ENCODE results near the gene ENPP3.

- TF ChIP-seq CTCF (conservative IDR thresholded peaks at IDR 0.05; ENCODE audit: low read length): no peak
- TF ChIP-seq EZH2phosphoT487 (IDR thresholded peaks at IDR 0.05; ENCODE audit: borderline replicate concordance, low read depth, low read length): no peak
Measured at GRCh38 chr6:131680868-131681267, 43.8 kb downstream of the ENPP3 start.

Data from OCI-LY7 (cell line).